Liver (tissue), 9 donors: ENCODE results near the gene ZXDC. TPM values are rescaled to one million over a fixed set of nuclear protein-coding genes. Genes with fewer than 3 reads are reported as not detected.

Experiments
- DNase-seq: peaks from one replicate; pipeline ENCODE4 v3.0.0-alpha.2; 2017; ENCODE audit warnings: low spot score
- H3K27ac ChIP-seq, 2 donors: one replicate each; pipeline ENCODE4 v1.7.0; 2013; ENCODE audit warnings: inconsistent platforms in 2 of 2, low read length in 2 of 2, control low read depth in 1 of 2, low read depth in 1 of 2, mild to moderate bottlenecking in 1 of 2
- H3K27me3 ChIP-seq, 4 donors: one replicate each; pipeline versions ENCODE4 v1.6.1 to v1.7.0; 2013; ENCODE audit warnings: low read length in 3 of 4, inconsistent platforms in 1 of 4, mild to moderate bottlenecking in 1 of 4, moderate library complexity in 1 of 4; ENCODE audit not compliant: control insufficient read depth in 4 of 4, insufficient read depth in 4 of 4
- H3K36me3 ChIP-seq, 4 donors: one replicate each; pipeline versions ENCODE4 v1.6.1 to v1.7.0; 2013; ENCODE audit warnings: low read length in 3 of 4, mild to moderate bottlenecking in 3 of 4, low read depth in 1 of 4, moderate library complexity in 1 of 4; ENCODE audit not compliant: control insufficient read depth in 4 of 4, insufficient read depth in 3 of 4
- H3K4me1 ChIP-seq, 4 donors: one replicate each; pipeline versions ENCODE4 v1.6.1 to v1.7.0; 2013; ENCODE audit warnings: low read length in 3 of 4, mild to moderate bottlenecking in 3 of 4, moderate library complexity in 1 of 4; ENCODE audit not compliant: control insufficient read depth in 4 of 4, insufficient read depth in 4 of 4
- H3K4me3 ChIP-seq, 3 donors: one replicate each; pipeline versions ENCODE4 v1.6.1 to v1.7.0; 2013; ENCODE audit warnings: low read length in 3 of 3, control low read depth in 1 of 3, low read depth in 1 of 3, mild to moderate bottlenecking in 1 of 3
- H3K9ac ChIP-seq, 2 donors: one replicate each; pipeline ENCODE4 v1.7.0; 2013; ENCODE audit warnings: low read length in 2 of 2, mild to moderate bottlenecking in 2 of 2, moderate library complexity in 2 of 2, control low read depth in 1 of 2, low read depth in 1 of 2
- H3K9me3 ChIP-seq, 4 donors: one replicate each; pipeline versions ENCODE4 v1.6.1 to v1.7.0; 2013; ENCODE audit warnings: low read length in 3 of 4; ENCODE audit not compliant: control insufficient read depth in 4 of 4
- FOXA1 ChIP-seq: IDR thresholded peaks from 2 replicates; pipeline ENCODE4 v1.6.1; 2016; ENCODE audit warnings: antibody characterized with exemption
- FOXA2 ChIP-seq: IDR thresholded peaks from 2 replicates; pipeline ENCODE4 v1.6.1; 2016; ENCODE audit warnings: antibody characterized with exemption
- HNF4A ChIP-seq, 2 donors: conservative IDR thresholded peaks; 2 replicates each; pipeline ENCODE4 v1.6.1; 2016; ENCODE audit warnings: antibody characterized with exemption in 2 of 2, mild to moderate bottlenecking in 2 of 2
- MAX ChIP-seq: IDR thresholded peaks from 2 replicates; pipeline ENCODE4 v1.6.1; 2016; ENCODE audit warnings: antibody characterized with exemption
- NR2F2 ChIP-seq: IDR thresholded peaks from 2 replicates; pipeline ENCODE4 v1.6.1; 2016; ENCODE audit warnings: antibody characterized with exemption
- RAD21 ChIP-seq, 2 donors: IDR thresholded peaks; 2 replicates each; pipeline ENCODE4 v1.6.1; 2016; ENCODE audit warnings: antibody characterized with exemption in 2 of 2, mild to moderate bottlenecking in 2 of 2
- REST ChIP-seq: IDR thresholded peaks from 2 replicates; pipeline ENCODE4 v1.6.1; 2016; ENCODE audit warnings: antibody characterized with exemption, mild to moderate bottlenecking
- RXRA ChIP-seq, 2 donors: IDR thresholded peaks; 2 replicates each; pipeline ENCODE4 v1.6.1; 2017 to 2018; ENCODE audit warnings: antibody characterized with exemption in 2 of 2, mild to moderate bottlenecking in 1 of 2
- SP1 ChIP-seq: IDR thresholded peaks from 2 replicates; pipeline ENCODE4 v1.6.1; 2018; ENCODE audit warnings: antibody characterized with exemption, mild to moderate bottlenecking
- TAF1 ChIP-seq: conservative IDR thresholded peaks from 2 replicates; pipeline ENCODE4 v1.6.1; 2016; ENCODE audit warnings: antibody characterized with exemption, mild to moderate bottlenecking
- YY1 ChIP-seq: IDR thresholded peaks from 2 replicates; pipeline ENCODE4 v1.6.1; 2016; ENCODE audit warnings: antibody characterized with exemption, mild to moderate bottlenecking
- ZBTB33 ChIP-seq: IDR thresholded peaks from 2 replicates; pipeline ENCODE4 v1.6.1; 2016; ENCODE audit warnings: antibody characterized with exemption
- WGBS: extraction: QIAGEN DNeasy Blood & Tissue Kit; methylation state at CpG from one replicate; pipeline ENCODE4 v1.1.7; 2013; 5-methylcytosine and 5-hydroxymethylcytosine counted together
- polyA plus RNA-seq, 2 donors: library from polyadenylated mRNA; stranded (reverse) in 1 of 2; unstranded in 1 of 2; fragments of 200-250 nt in 1 of 2; fragments of >200 nt in 1 of 2; fragmentation: Nextera tagmentation in 1 of 2; extraction: Ambion mirVana in 1 of 2; gene quantifications; one replicate each; pipeline versions ENCODE4 v1.2.1 to v1.2.3, GENCODE V29; 2013 to 2015
- total RNA-seq, 2 donors: library from RNA; depleted of rRNA; stranded (reverse); fragments of >200 nt; gene quantifications; one replicate each; pipeline ENCODE4 v1.2.3, GENCODE V29; 2014
- donor health status: healthy.
- donor health status: healthy.
- donor health status: healthy.
- donor health status: healthy.
- donor health status: healthy.

ZXDC gene
- total and polyA plus RNA-seq, 4 donors, result 7.0 to 42.3 (median 13.9) TPM

GRCh38 chr3:126448136-126448892 lies 27.4 kb downstream of the ZXDC start:
- no peak for DNase-seq
- Histone ChIP-seq H3K4me1 (peaks cover 14 to 58% (median 49%) of the 10 kb centered on the region in 4 donors), H3K27me3 (no peaks in the 10 kb centered on the region), H3K9me3 (no peaks in the 10 kb centered on the region), H3K36me3 (peaks cover 4 to 14% (median 11%) of the 10 kb centered on the region in 4 donors), H3K27ac (peak overlapping the region in 1 of 2 donors; percentile 67), H3K4me3 (no peak overlapping the region), H3K9ac (no peak overlapping the region)
- TF ChIP-seq FOXA1, result no peak
- TF ChIP-seq SP1, result no peak
- no peak for TF ChIP-seq ZBTB33
- no peak for TF ChIP-seq HNF4A (conservative IDR thresholded peaks at IDR 0.05)
- no peak for TF ChIP-seq RAD21 (IDR thresholded peaks at IDR 0.05)
- TF ChIP-seq YY1, result no peak
- TF ChIP-seq FOXA2, result no peak
- no peak for TF ChIP-seq NR2F2
- no peak for TF ChIP-seq REST
- TF ChIP-seq MAX, result no peak
- TF ChIP-seq TAF1, result no peak
- 97% methylated on average over 17 of the region's 17 CpGs for WGBS

- H3K4me3 ChIP-seq, result no peak overlapping the region
- TF ChIP-seq RXRA (IDR thresholded peaks at IDR 0.05) (peak in 1 of 2 donors; percentile 16), REST (no peak)
- no peak overlapping the region for H3K9ac ChIP-seq
- no peaks in the 10 kb centered on the region for H3K9me3 ChIP-seq
- no peak for DNase-seq
- H3K36me3 ChIP-seq, result peaks cover 2 to 14% (median 11%) of the 10 kb centered on the region in 4 donors
- 74% methylated on average over 12 of the region's 12 CpGs for WGBS
- H3K27ac ChIP-seq, result peak overlapping the region in 1 of 2 donors; percentile 67
- peaks cover 14 to 58% (median 49%) of the 10 kb centered on the region in 4 donors for H3K4me1 ChIP-seq
- H3K27me3 ChIP-seq, result no peaks in the 10 kb centered on the region
Measured at GRCh38 chr3:126447456-126448106, 28.1 kb downstream of the ZXDC start.
